AG10803 (cell line): ENCODE data around the gene CHMP6.

Experiments used
- DNase-seq: peaks from one replicate; pipeline ENCODE4 v3.0.0; 2010; ENCODE audit warnings: low read depth
- H3K4me3 ChIP-seq: 2 replicates; pipeline ENCODE4 v1.5.1; 2011; ENCODE audit warnings: mild to moderate bottlenecking, low read length, control low read depth
- TF ChIP-seq, protein P1 (sequence below): conservative IDR thresholded peaks from 2 replicates; pipeline ENCODE4 v1.5.1; 2011; ENCODE audit warnings: mild to moderate bottlenecking, low read length, control low read depth, inconsistent platforms

Gene CHMP6

DNA sequence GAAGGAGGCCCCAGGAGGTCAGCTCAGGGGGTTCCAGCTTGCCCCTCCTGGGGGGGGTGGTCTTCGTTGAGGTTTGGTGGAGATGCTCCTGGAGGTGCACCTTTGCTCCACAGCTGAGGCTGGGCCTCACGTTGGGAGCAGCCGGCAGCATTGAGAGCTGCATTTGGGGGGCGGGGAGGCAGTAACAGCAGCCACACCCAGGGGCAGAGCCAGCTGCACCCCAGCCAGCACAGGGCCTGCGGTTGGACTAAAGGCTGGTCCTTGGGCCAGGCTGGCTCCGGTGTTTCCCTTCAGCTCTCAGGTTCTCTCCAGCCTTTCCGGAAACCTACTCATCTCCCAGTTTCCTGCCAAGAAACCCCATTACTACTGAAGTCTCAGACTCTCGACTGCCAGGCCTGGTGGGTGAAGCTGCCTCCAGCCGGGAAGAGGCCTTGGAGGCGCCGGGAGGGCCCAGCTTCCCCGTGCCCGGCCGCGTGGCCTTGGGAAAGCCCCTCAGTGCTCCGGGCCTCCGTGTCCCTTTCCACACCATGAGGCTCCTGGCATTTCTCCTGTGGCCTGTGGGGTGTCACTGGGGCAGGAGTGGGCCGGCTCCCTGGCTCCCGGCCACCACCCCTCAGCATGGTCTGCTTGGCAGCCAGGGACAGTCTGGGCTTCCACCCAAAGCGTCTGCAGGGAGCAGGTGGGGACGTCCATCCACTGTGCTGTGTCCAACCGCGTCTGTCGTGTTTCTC is 29.3 kb downstream of the CHMP6 start:
- DNase-seq, result peak; percentile 53
- H3K4me3 ChIP-seq, result no peak overlapping the region
- TF ChIP-seq, protein P1, sequence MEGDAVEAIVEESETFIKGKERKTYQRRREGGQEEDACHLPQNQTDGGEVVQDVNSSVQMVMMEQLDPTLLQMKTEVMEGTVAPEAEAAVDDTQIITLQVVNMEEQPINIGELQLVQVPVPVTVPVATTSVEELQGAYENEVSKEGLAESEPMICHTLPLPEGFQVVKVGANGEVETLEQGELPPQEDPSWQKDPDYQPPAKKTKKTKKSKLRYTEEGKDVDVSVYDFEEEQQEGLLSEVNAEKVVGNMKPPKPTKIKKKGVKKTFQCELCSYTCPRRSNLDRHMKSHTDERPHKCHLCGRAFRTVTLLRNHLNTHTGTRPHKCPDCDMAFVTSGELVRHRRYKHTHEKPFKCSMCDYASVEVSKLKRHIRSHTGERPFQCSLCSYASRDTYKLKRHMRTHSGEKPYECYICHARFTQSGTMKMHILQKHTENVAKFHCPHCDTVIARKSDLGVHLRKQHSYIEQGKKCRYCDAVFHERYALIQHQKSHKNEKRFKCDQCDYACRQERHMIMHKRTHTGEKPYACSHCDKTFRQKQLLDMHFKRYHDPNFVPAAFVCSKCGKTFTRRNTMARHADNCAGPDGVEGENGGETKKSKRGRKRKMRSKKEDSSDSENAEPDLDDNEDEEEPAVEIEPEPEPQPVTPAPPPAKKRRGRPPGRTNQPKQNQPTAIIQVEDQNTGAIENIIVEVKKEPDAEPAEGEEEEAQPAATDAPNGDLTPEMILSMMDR, result no peak

DNA sequence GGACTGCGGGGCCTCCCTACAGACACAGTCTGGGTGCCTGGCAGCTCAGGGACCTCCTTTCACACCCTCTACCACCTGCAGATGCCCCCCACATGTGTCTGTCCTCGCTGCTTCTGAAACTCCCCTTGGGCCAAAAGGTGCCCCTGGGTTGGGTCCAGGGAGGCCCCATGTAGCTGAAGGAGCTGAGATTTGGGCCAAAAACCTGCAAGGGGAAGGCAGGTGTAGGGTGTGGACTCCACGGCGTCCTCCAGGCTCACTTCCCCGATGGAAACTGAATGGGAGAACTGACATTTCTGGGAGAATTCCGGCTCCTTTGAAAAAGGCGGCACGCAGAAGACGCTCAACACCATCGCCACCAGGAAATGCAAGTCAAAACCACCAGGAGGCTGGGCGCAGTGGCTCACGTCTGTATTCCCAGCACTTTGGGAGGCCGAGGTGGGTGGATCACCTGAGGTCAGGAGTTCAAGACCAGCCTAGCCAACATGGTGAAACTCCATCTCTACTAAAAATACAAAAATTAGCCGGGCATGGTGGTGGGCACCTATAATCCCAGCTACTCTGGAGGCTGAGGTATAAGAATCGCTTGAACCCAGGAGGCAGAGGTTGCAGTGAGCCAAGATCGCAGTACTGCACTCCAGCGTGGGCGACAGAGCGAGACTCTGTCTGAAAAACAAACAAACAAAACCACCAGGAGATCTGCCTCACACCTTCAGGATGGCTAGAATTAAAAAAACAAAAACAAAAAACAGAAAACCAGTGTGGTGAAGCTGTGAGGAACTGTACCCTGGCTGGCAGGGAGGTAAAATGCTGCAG is 30.1 kb downstream of the CHMP6 start:
- H3K4me3 ChIP-seq, result no peak overlapping the region
- no peak for DNase-seq
- TF ChIP-seq, protein P1, result no peak

DNA sequence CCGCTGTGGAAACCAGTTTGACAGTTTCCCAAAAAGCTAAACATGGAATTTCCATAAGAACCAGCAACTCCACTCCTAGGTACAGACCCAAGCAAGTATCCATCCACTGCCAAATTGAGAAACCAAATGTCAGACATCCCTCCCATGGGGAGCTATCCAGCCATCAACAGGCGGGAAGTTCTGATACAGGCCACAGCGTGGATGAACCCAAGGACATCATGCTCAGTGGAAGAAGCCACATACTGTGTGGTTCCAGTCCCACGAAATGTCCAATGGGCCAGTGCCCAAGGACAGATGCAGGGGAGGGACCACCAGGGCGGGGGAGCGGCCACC is 30.7 kb downstream of the CHMP6 start:
- no peak for DNase-seq
- H3K4me3 ChIP-seq, result no peak overlapping the region
- TF ChIP-seq, protein P1, result no peak

DNA sequence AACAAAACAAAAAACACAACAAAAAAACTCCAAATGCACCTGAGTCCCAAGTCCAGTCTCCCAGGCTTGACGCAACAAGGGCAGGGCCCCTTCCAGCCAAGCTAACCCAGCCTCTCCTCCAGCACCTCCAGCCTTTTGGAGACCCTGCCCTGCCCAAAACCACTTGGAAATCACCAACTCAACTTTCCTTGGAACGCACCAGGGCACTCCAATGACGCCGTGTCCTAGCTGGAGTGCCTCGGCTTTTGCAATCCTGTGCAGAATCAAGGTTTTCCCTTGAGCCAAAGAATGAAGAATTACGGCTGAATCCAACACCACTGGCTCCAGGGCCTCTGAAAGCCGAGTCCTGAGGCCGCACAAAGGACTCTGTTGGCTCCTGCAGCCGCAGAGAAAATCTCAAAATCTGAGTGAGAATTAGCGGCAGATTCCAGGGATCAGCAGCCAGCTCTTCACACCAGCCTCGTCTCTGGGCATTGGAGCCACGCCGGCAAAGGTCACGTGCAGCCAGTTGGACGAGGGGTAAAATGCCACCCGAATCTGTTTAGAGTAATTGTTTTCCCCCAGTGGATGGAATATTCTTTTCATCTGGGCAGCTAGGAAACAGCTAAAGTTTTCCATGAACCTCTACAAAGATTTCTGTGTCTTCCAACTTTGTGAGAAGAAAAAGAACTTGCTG is 33.6 kb downstream of the CHMP6 start:
- DNase-seq, result peak; percentile 25
- no peak overlapping the region for H3K4me3 ChIP-seq
- TF ChIP-seq, protein P1, result no peak

DNA sequence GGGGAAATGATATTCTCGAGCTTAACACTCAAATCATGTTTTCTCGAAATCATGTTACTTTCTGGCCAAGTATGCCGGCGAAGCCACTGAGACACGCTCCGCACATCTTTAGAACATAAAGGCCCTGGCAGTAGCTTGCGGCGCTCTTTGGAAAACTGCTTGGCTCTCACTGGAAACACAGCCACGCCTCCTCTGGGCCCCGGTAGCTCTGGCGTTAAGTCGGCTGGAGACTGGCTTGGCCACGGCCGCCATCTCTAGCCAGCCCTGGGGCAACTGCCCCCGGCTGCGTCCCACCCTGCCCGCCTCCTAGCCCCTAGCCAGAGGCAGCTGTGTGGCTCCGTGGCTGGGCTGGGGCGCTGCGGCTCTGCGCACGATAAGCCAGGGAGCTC is 34.1 kb downstream of the CHMP6 start:
- TF ChIP-seq, protein P1, result no peak
- peak; percentile 43 for DNase-seq

DNA sequence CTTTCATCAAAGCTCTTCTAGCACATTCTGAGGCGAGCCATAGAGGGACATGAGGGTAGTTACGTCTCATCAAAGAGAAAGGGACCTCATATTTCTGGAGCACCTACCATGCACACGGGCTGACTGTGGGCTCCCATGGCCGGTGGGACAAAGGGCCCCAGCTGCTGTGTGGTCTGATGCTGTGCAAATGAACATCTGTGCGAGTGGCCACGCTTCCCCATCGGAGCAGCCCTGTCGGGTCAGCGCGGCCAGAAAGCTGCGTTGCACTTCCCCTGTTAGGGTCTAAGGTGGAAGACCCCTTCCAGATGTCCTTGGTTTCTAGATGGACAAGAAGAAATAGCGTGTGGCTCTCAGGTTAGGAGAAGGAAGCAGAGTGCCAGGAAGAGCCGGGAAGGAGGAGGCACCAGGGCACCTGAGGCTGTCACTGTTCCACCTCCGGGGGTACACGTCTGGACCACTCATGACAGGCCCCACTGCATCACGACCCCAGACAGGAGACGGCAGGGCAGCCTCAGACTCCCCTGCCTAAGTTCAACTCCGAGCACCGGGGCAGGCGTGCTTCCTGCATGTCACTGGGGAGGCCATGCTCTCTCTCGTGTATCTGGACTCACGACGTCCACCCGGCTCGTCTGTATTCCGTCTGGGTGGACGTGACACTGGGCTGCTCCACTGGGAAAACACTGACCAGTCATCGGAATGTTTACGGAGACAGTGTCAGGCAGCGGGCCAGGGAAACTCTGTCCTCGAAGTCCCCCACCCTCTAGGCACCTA is 34.8 kb downstream of the CHMP6 start:
- H3K4me3 ChIP-seq, result no peak overlapping the region
- no peak for DNase-seq
- TF ChIP-seq, protein P1, result no peak

More for the DNA sequence above, 34.1 kb downstream of the CHMP6 start:
- no peak overlapping the region for H3K4me3 ChIP-seq
